ENCODE results near the gene INHA. TPM values are rescaled to one million over a fixed set of nuclear protein-coding genes. Genes with fewer than 3 reads are reported as not detected.

Gene INHA
- total RNA-seq, 1 experiment from 2014 or later: 1.2 TPM

DNA sequence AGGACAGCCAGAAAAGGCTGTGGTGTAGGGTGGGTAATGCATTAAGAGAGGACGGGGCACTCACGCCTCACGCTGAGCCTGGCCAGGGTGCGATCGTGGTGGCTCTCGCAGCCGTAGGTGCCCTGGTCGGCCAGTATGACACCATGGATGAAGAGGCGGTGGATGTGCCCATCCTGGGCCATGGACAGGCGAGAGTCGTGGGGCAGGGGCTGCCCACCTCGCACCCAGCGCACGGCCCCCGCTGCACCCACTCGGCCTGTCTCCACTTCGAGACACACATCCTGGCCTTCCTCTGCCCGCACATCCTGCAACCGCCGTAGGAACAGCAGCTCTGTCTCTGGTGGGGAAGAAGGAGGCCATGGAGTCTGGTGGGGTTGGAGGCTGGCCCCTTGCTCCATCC is 16.2 kb upstream of the INHA start:
- intact Hi-C loops (cut with micrococcal nuclease): no loop called here

GRCh38 chr2:219556413-219556812 is 15.7 kb upstream of the INHA start:
- POLR2A ChIA-PET: interaction anchor here (0.6 to 1.5 kb wide), 3 partner anchors 14 to 661 kb away, joined by 3 to 6 read pairs (median 3); partner anchors contain the start of gene OBSL1
- no peaks in the 10 kb centered on the region for H3K4me1 Mint-ChIP-seq (ENCODE audit: insufficient read depth, unreplicated experiment)
- DNase-seq (ENCODE audit: unreplicated experiment): no peak
- intact Hi-C loops (cut with micrococcal nuclease): no loop called here
- BruUV-seq (replicated peaks): no TSS peak
- no peaks in the 10 kb centered on the region for H3K9me3 Mint-ChIP-seq (ENCODE audit: unreplicated experiment)
- H3K36me3 Mint-ChIP-seq (ENCODE audit: insufficient read depth, unreplicated experiment): no peaks in the 10 kb centered on the region
- TF ChIP-seq CTCF (IDR thresholded peaks at IDR 0.05; ENCODE audit: unreplicated experiment): no peak
- H3K4me3 Mint-ChIP-seq (ENCODE audit: unreplicated experiment): no peak overlapping the region
- CTCF ChIA-PET: no interaction called here
- H3K27ac Mint-ChIP-seq (ENCODE audit: low read depth, unreplicated experiment): no peak overlapping the region
- no peaks in the 10 kb centered on the region for H3K27me3 Mint-ChIP-seq (ENCODE audit: insufficient read depth, unreplicated experiment)

More for the DNA sequence above, 16.2 kb upstream of the INHA start:
- TF ChIP-seq CTCF (IDR thresholded peaks at IDR 0.05; ENCODE audit: unreplicated experiment): no peak
- DNase-seq (ENCODE audit: unreplicated experiment): no peak
- Mint-ChIP-seq H3K4me1 (ENCODE audit: insufficient read depth, unreplicated experiment) (peaks cover 3% of the 10 kb centered on the region), H3K27me3 (ENCODE audit: insufficient read depth, unreplicated experiment) (no peaks in the 10 kb centered on the region), H3K4me3 (ENCODE audit: unreplicated experiment) (no peak overlapping the region), H3K36me3 (ENCODE audit: insufficient read depth, unreplicated experiment) (no peaks in the 10 kb centered on the region), H3K27ac (ENCODE audit: low read depth, unreplicated experiment) (no peak overlapping the region), H3K9me3 (ENCODE audit: unreplicated experiment) (no peaks in the 10 kb centered on the region)
- ChIA-PET POLR2A (interaction anchor here (0.7 to 1.6 kb wide), 2 partner anchors 42 to 143 kb away, joined by 3 to 5 read pairs; partner anchors contain the start of gene STK11IP), CTCF (interaction anchor here (0.7 kb wide), 1 partner anchor 87 kb away, joined by 3 read pairs; no protein-coding TSS in a partner anchor)
- BruUV-seq (replicated peaks): no TSS peak

DNA sequence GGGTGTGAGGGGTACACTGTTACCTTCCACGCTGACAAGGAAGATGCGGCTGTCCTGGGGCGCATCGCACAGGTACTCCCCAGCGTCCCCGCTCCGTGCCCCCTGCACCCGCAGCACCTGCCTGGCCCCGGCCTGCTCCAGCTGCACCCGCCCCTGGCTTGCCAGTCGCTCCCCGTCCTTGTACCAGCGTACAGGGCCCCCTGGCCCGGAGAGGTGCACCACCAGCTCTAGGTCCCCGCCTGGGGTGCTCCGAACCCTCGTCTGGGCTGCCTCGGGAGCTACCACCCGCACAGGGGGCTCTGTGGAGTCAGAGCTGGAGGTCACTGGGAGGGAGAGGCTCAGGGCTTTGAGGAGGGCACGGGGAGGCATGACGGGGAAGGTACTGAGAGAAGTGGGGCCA is 14.8 kb upstream of the INHA start:
- TF ChIP-seq CTCF (IDR thresholded peaks at IDR 0.05; ENCODE audit: unreplicated experiment): no peak
- Mint-ChIP-seq H3K9me3 (ENCODE audit: unreplicated experiment) (no peaks in the 10 kb centered on the region), H3K4me1 (ENCODE audit: insufficient read depth, unreplicated experiment) (no peaks in the 10 kb centered on the region), H3K27me3 (ENCODE audit: insufficient read depth, unreplicated experiment) (no peaks in the 10 kb centered on the region), H3K27ac (ENCODE audit: low read depth, unreplicated experiment) (no peak overlapping the region), H3K36me3 (ENCODE audit: insufficient read depth, unreplicated experiment) (peaks cover 4% of the 10 kb centered on the region), H3K4me3 (ENCODE audit: unreplicated experiment) (no peak overlapping the region)
- no peak for DNase-seq (ENCODE audit: unreplicated experiment)
- POLR2A ChIA-PET: interaction anchor here (0.6 to 1.5 kb wide), 2 partner anchors 13 to 42 kb away, joined by 3 to 6 read pairs; partner anchors contain the start of gene OBSL1
- intact Hi-C loops (cut with micrococcal nuclease): no loop called here
- BruUV-seq (replicated peaks): no TSS peak
- CTCF ChIA-PET: interaction anchor here (1.0 kb wide), 1 partner anchor 155 kb away, joined by 3 read pairs; no protein-coding TSS in a partner anchor

DNA sequence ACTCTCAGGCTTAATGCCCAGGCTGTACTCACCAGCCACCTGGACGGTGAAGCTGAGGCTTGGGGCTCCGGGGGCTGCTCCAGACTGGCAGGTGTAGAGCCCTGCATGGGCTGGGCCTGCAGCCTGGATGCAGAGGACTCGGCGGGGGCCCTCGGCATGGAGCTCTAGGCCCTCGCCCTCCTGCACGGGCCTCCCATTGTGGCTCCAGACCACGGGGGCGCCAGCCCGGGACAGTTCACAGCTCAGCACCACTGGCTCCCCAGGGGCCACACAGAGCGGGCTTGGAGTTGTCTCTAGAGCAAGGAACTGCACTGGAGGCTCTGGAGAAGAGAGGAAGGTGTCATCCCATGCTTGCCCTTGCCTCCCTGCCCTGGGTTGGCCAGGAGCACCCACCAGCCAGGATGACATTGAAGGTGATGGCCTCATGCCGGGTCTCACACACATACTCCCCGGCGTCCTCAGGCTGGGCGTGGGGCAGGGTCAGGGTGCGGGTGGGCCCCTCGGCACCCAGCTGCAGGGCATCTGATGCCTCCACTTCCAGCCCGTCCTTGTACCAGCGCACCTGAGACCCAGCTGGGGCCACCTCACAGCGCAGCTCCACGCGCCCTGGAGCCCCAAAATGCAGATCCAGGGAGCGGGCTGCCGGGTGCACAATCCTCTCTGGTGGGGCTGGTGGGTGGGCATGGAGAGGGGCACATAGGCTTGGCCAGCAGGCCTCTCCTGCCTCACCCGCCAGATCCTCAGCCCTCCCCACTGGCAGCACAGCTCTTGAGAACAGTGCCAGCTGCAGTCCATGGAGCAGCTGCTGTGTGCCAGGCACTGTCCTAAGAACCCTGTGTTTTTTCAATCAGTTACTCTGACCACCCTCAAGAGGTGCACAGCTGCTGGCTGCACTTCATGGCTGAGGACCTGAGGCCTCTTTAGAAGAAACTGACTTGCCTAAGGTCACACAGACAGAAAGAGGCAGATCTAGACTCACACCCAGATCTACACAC is 14.0 kb upstream of the INHA start:
- no peak for TF ChIP-seq CTCF (IDR thresholded peaks at IDR 0.05; ENCODE audit: unreplicated experiment)
- Mint-ChIP-seq H3K4me3 (ENCODE audit: unreplicated experiment) (no peak overlapping the region), H3K27me3 (ENCODE audit: insufficient read depth, unreplicated experiment) (no peaks in the 10 kb centered on the region), H3K27ac (ENCODE audit: low read depth, unreplicated experiment) (no peak overlapping the region), H3K4me1 (ENCODE audit: insufficient read depth, unreplicated experiment) (no peaks in the 10 kb centered on the region), H3K9me3 (ENCODE audit: unreplicated experiment) (no peaks in the 10 kb centered on the region), H3K36me3 (ENCODE audit: insufficient read depth, unreplicated experiment) (peaks cover 4% of the 10 kb centered on the region)
- ChIA-PET POLR2A (interaction anchor here (1.5 kb wide), 1 partner anchor 13 kb away, joined by 6 read pairs; the partner anchor contains the start of gene OBSL1), CTCF (interaction anchor here (1.0 to 4.5 kb wide), 3 partner anchors 13 to 156 kb away, joined by 3 to 23 read pairs (median 22); partner anchors contain the start of genes CHPF, INHA, OBSL1 and TMEM198)
- no TSS peak for BruUV-seq (replicated peaks)
- intact Hi-C loops (cut with micrococcal nuclease): no loop called here
- no peak for DNase-seq (ENCODE audit: unreplicated experiment)

All from MCF 10A (cell line).